ENCODE data around the gene ZNF200.
"Not testable (repeated sequence)": the region's sequence is repeated elsewhere in the genome, so short reads cannot be mapped to it uniquely, and the experiment has no call there.

The ZNF200 gene

DNA sequence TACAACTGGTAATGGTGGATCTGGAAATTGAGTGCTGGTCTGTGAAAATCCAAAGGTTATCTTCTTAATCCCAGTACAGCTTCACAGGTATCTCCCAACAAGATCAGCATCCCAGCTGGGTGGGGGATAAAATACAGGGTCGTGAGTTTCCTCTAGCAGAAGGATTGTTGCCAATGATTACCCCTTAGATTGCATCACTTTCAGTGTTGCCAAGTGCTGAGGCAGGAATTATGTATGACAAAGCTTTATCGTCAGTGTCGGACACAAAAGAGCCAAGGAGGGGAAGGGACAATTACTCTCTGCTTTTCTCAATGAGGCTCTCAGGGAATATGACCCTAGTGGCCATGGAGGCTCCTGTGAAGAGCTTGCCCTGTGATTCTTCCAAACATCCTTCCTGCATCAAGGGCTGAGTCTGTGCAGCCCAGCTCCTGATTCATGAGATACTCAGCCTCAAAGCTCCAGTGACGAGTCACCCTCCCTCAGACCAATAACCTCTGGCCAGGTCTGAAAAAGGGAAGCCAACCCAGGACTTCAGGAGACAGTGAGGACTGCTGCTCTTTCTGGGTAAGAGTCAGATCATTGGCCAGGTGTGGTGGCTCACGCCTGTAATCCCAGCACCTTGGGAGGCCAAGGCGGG is 31.9 kb downstream of the ZNF200 start:
- DNase-seq (ENCODE audit: low read depth in 2 of 2) = no peak

DNA sequence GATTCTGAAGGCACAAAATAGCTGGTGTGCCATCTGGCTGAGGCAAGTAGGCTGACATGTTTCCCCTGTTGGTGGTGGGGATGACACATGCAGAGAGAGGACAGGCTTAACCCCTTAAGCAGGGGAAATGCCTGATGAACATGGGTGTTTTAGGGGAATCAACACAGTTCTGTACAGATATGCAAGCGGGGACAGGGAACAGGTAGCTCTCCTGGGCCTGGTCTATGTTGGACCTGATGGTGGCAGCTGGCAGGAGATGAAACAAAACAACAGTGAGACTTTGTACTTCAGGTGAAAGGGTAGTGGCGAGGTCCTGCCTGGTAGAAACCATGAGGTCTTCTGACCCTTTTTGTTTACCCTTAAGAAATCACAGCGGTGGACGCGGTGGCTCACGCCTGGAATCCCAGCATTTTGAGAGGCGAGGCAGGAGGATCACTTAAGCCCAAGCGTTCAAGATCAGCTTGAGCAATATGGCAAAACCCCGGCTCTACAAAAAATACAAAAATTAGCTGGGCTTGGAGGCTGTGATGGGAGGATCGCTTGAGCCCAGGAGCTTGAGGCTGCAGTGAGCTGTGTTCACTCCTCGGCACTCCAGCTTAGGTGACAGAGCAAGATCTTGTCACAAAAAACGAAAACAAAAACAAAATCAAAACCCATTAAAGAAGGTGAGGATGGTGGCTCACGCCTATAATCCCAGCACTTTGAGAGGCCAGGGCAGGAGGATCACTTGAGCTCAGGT is 36.5 kb downstream of the ZNF200 start:
- no peak for DNase-seq (ENCODE audit: low read depth in 2 of 2)

DNA sequence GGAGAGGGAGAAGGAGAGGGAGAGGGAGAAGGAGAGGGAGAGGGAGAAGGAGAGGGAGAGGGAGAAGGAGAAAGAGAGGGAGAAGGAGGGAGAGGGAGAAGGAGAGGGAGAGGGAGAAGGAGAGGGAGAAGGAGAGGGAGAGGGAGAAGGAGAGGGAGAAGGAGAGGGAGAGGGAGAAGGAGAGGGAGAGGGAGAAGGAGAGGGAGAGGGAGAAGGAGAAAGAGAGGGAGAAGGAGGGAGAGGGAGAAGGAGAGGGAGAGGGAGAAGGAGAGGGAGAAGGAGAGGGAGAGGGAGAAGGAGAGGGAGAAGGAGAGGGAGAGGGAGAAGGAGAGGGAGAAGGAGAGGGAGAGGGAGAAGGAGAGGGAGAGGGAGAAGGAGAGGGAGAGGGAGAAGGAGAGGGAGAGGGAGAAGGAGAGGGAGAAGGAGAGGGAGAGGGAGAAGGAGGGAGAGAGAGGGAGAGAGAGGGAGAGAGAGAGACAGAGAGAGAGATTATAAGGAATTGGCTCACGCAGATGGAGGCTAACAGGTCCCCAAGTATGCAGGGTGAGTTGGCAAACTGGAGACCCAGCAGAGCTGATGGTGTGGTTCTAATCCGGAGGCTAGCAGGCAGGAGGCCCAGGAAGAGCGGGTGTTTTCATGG is 37.1 kb downstream of the ZNF200 start:
- not testable (repeated sequence) for DNase-seq (ENCODE audit: low read depth in 2 of 2)

DNA sequence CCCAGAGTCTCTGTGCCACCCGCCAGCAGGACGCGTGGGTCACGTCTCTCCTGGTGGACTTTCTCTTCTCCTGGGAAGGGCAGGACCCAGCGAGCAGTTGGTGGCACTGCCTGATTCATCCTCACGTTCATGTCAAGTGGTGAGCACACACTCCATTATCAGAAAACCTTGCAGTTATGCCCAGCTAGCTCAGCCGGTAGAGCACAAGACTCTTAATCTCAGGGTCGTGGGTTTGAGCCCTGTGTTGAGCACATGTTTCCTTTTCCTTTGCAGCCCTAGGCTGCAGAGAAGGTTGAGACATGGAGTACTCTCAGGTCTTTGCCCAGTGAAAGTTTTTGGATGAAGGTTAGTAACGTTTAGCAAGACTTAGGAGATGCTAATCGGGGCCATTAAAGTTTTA is 39.0 kb downstream of the ZNF200 start:
- DNase-seq (ENCODE audit: low read depth in 2 of 2) = no peak

DNA sequence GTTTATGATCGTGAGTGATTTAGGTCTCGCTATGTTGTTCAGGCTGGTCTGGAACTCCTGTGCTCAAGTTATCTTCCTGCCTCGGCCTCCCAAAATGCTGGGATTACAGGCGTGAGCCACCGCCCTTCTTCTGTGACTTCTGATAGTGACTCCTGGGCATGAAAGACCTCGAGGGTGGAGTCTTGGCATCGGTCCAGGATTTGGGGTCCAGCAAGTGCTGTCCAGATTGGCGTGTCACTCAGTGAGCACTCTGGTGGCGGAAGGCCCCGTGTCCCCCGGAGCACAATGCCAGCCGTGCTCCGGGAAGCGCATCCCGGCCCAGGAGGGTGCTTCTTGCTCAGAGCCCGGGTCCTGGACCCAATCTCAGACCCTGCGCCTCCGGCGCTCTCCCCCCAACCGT is 40.2 kb downstream of the ZNF200 start:
- DNase-seq (ENCODE audit: low read depth in 2 of 2) = no peak

DNA sequence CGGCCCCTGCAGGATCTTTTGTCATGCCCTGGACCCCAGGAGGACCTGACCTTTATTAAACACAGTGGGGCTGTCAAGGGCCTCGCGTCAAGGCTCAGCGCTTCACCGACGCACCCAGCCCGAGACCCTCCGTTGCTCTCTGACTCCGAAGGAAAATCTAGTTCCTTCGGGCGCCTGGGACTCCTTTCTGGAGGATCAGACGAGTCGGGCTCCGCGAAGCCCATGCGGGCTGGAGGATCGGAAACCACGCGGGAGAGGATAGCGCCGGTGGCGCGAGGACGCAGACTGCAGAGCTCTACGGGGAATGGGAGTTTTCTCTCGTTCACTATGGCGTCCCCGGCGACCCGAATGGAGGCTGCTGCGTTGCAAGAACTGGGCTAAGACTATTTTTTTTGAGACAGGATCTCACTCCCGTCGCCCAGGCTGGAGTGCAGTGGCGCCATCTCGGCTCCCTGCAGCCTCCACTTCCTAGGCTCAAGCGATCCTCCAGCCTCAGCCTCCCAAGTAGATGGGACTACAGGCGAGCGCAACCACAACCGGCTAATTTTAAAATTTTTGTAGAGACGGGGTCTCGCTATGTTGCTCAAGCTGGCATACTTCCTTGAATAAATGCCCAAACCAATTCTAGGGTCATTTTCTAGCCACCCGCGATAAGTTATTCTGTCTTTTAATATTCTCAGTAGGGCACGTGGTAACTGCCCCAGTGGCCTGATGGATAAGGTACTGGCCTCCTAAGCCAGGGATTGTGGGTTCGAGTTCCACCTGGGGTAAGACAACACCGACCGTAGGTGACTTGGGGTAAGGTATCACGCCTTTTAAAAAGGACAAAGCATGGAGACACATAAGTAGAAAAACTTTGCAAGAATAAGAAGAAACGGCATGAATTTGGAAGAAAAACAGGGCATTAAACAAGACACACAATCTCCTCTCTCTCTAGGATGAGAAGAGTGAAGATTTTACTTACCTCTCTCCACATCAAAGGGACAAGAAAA is 41.4 kb downstream of the ZNF200 start:
- no peak for DNase-seq (ENCODE audit: low read depth in 2 of 2)

DNA sequence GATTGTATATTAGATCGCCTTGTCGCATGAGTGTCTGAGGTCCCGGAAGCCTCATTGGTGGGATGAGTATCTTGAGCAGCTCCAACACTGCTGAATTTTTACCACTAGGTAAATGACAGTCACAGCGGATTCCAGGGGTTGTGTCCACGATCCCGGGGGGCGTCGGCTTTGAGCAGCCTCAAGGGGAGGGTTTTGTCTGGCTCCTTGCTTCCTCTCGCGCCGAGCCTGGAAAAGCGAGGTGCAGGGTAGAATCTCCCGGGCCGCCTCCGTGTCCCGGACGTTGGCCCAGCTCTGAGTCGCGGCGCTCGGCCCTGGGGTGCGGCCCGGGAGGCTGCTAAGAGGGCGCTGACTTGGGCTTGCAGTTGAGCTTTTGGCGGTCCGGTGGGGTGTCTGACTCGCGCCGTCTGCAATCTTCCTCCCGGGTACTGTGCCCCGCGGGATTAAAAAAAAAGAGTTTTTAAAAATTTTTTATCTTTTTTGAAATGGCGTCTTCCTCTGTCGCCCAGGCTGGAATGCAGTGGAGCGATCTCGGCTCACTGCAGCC is 42.4 kb downstream of the ZNF200 start:
- no peak for DNase-seq (ENCODE audit: low read depth in 2 of 2)

DNA sequence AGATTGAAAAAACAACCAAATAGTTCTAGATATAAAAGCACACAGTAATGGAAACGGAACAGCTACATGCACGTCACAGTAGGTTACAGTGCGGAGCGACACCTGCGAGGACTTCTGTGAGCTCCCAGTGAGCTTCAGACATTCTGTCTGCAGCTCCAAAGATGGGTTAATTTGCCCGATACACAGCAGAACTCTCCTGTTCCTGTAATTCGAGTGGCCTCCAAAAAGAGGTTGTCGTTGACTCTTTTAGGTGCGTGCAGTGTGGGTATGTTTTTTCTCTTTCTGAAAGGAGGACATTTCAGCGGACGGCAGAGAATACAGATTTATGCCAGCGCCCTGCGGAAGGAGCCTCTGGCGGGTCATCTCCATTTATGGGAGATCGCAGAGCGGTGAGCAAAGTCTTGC is 44.0 kb downstream of the ZNF200 start:
- DNase-seq (ENCODE audit: low read depth in 2 of 2) = no peak

DNA sequence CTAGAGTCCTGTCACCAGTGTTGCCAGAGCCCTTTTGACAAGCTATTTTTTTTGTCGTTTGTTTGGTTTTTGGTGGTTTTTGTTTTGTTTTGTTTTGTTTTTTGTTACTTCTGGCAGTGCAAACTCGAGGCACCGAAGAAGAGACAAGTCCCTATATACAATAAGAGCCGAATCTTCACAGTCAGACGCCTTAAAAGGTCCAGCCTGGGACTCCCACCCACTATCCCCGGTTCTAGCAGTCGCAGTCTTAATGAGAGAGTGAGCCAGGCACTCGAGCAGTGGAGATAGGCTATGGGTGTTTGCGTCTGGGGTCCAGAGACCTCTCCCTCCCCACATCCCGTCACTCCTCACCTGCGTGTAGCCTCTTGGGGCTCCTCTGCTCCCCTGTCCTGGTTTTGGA is 45.1 kb downstream of the ZNF200 start:
- DNase-seq (ENCODE audit: low read depth in 2 of 2) = no peak

DNA sequence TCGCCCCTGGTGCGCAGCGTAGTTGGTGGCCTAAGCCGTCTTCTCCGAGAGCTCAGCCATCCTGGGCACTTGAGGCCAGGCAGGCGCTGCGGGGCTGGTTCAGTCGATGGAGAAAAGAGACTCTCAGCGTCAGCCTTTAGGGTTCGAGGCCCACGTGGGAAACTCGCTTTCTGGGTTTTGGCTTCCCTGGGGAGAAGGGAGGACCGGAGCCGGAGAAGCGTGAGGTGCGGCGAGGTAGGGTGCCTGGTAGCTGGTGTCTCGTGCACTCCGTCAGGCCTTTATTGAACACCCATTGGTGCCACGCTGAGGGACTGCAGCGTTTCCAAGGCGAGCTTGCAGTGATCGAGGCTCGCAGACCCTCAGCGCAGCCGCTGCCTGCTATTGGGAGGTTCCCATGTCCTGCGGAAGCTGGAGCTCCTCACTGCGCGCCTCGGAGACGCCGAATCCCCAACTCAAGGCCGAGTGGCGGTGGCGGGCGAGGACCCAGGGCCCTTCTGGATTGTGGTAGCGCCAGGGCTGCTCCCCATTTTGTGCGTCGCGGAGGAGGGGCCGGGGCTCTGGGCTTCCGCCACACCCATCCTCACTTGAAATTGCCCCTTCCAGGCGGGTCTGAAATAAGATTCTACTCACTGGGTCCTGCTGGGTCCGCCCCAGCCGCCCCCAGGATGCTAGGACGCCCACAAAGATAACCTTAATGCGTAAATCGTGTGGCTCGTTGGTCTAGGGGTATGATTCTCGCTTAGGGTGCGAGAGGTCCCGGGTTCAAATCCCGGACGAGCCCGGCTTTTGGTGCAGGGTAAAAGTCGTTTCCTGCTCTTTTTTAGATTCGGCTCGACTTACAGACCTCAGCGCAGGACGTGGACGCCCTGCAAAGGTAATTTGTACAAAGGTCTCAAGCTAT is 45.8 kb downstream of the ZNF200 start:
- DNase-seq (ENCODE audit: low read depth in 2 of 2) = peak; percentile 54 to 78

DNA sequence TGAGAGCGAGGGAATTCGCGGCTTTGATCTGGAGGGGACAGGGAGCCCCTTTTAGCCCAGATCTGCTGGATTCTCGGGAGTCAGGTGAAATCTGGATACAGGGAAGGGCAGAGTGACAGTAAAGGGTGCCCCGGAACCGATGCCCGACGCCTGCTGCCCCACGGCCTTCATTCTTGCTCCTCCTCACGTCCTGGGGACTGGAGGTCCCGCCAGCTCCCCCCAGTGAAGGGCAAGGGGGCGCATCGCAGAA is 46.4 kb downstream of the ZNF200 start:
- DNase-seq (ENCODE audit: low read depth in 2 of 2) = no peak

DNA sequence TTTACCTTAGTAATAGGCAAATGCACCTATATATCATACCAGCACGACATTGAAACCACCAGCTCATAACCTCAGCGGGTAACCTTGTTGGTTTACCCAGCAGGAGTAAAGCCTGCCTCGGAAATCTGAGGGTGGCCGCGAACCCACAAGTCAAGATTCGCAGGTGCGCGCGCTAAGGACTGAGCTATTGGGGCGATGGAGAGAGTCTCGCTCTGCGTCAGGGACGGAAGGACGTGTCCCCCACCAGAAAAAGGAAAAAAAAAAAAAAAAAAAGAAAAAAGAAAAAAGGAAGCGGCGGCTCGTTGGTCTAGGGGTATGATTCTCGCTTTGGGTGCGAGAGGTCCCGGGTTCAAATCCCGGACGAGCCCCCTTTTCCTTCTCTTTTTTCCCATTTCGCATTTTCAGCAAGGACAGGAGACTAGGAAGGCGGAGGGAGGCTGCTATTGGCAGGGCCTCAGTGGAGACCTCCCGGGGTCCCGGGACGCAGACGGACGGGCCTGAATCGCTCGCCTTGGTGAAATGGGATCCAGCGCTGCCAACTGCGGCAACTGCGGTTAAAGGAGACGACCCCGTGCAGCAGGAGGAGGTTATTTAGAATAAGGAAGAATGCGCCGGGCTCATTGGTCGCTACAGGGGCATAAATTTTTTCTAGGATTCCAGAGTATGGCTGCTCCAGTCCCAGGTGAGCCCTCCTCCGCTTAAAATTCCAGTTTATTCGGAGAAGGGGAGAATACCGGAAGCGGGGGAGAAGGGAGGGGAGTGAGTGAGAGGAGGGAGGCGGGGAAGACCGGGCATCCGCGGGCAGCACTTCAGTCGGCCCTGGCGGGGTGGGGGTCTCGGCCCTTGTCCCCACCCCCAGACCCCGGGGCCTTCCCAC is 46.9 kb downstream of the ZNF200 start, which contains the start of gene OR1F1:
OR1F1 (plus strand) TSS at position 407 of the 877 bp plus-strand sequence.
- peak; percentile 70 to 80 for DNase-seq (ENCODE audit: low read depth in 2 of 2)

DNA sequence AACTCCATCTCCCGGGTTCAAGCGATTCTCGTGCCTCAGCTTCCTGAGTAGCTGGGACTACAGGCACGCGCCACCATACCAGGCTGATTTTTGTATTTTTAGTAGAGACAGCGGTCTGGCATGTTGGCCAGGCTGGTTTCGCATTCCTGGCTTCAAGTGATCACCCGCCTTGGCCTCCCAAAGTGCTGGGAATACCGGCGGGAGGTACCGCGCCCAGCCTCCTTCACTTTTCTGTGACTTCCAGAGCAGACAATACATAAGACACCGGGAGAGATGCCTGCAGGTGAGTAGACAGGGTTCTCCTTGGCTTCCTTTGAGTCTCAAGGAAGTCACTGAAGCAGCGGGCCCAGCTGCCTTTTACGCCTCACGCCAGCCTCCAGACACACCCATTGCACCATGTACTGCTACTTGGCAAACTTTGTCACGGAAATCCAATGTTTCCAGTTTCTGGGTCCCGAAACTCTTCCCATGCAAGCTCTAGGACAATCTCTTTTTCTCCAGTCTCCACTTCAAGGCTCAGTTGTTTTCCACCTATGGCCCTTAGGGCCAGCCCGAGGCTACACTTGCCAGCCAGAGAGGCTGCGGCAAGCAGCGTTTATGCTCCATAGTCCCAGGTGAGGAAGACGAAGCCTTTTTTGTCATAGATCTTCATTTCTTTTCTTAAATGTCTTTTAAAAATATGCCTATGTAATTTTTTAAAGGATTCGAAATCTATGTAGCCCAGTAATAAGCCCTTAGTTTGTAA is 47.8 kb downstream of the ZNF200 start:
- DNase-seq (ENCODE audit: low read depth in 2 of 2) = no peak

DNA sequence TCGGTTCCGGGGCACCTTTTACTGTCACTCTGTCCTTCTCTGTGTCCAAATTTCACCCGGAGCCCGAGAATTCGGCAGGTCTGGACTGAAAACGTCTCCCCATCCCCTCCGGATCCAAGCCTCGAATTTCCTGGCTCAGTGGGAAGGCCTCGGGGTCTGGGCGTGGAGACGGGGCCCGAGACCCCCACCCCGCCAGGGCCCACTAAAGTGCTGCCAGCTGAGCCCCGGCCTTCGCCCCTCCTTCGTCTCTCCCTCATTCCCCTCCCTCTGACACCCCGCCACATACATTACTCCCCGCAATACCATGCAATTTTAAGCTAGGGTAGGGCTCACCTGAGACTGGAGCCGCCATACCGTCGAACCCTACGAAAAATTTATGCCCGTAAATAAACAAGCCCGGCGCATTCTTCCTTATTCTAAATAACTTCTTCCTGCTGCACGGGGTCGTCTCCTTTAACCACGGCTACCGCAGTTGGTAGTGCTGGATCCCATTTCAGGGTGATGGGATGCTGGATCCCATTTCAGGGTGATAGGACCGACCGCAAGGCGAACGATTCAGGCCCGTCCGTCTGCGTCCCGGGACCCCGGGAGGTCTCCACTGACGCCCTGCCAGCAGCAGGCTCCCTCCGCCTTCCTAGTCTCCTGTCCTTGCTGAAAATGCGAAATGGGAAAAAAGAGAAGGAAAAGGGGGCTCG is 51.4 kb downstream of the ZNF200 start:
- no peak for DNase-seq (ENCODE audit: low read depth in 2 of 2)

DNA sequence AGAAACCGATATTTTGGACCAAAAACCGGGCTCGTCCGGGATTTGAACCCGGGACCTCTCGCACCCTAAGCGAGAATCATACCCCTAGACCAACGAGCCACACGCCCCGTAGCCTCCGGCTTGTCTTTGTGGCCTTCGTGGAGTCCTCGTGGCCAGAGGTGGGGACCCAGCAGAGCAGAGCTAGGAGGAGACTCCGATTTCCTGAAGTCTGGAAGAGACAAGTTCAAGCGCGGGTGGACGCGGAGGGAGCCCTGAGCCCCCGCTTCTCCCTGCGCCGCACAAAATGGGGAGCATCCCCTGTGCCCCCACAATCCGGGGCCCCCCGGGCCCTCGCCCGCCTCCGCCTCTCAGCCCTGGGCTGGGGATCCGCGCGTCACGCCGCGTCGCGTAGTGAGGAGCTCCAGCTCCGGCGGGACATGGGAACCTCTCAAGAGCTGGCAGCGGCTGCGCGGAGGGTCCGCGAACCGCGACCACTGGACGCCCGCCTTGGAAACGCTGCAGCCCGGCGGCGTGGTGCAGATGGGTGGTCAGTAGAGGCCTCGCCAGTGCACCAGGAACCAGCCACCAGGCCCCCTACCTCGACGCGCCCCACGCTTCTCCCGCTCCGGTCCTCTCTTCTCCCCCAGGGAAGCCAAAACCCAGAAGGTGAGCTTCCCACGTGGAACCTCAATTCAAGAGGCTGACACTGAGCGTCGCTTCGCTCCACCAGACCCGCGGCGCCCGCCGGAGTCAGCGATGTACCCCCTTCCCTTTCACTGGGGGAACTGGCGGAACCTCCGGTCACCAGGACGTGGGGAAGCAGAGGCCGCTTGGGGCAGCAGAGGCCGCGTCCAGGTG is 52.1 kb downstream of the ZNF200 start:
- peak; percentile 63 to 80 for DNase-seq (ENCODE audit: low read depth in 2 of 2)

DNA sequence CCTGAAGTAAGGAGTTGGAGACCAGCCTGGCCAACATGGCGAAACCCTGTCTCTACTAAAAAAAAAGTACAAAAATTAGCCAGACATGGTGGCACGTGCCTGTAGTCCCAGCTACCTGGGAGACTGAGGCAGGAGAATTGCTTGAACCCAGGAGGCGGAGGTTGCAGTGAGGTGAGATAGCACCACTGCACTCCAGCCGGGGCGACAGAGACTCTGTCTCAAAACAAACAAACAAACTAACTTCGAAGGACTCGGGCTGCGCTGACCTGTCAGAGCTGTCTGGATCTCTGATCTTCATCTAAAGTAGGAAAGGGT is 52.7 kb downstream of the ZNF200 start:
- not testable (repeated sequence) for DNase-seq (ENCODE audit: low read depth in 2 of 2)

DNA sequence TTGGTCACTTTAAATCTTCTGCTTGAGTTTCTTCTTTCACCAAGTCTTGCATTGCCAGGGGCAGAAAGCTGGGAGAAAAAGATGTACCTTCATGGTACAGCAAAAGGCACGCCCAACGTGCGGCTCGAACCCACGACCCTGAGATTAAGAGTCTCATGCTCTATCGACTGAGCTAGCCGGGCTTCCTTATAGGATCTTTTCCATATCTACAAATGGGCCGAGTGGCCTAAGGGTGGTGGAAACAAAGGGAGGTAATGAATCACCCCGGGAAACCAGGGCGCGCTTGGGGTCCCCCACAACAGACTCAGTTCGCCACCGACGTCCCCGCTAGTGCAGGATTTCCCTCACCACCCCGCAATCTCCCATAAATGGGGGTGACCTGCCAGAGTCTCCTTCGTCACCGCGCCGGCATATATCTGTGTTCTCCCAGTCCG is 54.5 kb downstream of the ZNF200 start:
- DNase-seq (ENCODE audit: low read depth in 2 of 2) = no peak

DNA sequence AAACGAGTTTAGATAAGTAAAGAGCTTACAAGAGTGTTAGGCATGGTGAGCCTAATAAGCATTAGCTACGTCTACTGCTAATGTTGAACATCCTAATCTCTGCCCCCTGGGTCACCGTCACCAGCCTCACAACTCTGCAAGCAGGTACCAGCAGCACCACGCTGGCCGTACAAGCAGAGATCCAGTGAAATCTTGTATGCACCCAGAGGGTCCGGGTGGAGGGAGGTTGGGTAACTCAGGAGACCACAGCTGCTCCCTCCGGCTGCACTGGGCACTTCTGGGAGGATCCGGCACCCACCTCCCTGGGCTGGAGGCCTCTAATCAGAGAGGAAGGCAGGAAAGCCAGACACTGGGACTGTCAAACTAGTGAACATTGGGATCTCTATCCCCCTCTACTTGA is 55.3 kb downstream of the ZNF200 start:
- DNase-seq (ENCODE audit: low read depth in 2 of 2) = no peak
